GM20431 (cell line): Measurements from ENCODE around the gene SLC8A3.

Experiments
- in situ Hi-C: fragments of 300-500 bp; cut with MseI, MboI; formaldehyde crosslinking; loops from one replicate; pipeline ENCODE4 v1.15.0; 2020; ENCODE audit warnings: low sequenced_read_pairs; ENCODE audit not compliant: unreplicated experiment

The SLC8A3 gene

GRCh38 chr14:70177081-70177800, 11.5 kb downstream of the SLC8A3 start:
- in situ Hi-C loops: no loop called here

DNA sequence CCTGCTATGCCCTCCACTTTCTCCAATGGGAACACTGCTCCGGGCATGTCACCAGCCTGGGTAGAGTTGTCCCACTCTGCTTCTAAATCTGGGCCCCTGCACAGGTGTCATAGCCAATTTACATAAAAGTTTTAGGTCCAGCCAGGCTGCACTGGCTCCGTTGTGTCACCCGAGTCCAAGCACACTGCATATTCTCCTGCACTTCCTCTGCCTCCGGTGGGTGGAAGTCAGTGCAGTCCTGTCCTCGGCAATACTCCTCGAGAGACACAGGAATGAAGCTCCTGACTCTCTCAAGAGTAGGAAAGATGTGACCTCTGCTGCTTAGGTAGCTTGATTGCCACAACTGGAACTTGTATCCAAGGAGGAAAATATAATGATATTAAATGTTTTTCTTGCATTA, 15.2 kb downstream of the SLC8A3 start:
- in situ Hi-C loops: no loop called here

- in situ Hi-C loops: no loop called here
Observed at GRCh38 chr14:70171726-70172125, 17.0 kb downstream of the SLC8A3 start.

DNA sequence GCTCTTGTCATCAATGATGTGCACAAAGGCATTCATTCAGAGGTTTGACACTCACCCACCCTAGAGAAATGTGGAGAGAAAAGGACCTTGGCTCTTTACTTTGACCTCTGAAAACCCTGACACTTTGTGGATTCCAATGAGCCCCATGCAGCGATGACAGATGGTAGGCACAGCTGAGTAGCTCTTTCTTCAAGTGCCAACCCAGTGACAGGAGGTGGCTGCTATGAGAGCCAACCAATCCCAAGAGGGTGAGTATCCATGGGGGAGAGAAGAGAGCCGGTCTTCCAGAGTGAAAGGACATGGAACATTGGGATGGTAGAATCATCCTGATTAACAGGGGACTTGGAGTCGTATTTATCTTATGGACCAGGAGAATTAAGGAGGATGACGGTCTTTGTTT, 17.8 kb downstream of the SLC8A3 start:
- in situ Hi-C loops: no loop called here

DNA sequence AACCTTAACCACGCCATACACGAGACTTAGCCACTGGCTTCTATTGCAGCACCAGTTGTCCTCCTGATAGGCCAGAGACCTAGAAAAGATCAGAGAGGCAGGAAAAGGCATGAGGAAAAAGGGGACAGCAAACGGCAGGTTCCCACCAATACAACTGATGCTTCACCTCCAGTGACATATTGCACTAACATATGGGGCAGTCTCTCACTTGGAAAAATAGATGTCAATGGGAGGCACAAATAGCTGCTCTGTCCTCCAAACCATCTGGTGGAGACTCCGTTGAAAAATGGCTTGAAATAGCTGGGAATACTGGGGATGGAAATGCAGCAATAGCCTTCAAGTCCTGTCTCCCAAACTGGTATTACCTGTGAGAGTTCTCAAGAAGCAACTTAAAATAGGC, 20.3 kb downstream of the SLC8A3 start:
- in situ Hi-C loops: no loop called here

DNA sequence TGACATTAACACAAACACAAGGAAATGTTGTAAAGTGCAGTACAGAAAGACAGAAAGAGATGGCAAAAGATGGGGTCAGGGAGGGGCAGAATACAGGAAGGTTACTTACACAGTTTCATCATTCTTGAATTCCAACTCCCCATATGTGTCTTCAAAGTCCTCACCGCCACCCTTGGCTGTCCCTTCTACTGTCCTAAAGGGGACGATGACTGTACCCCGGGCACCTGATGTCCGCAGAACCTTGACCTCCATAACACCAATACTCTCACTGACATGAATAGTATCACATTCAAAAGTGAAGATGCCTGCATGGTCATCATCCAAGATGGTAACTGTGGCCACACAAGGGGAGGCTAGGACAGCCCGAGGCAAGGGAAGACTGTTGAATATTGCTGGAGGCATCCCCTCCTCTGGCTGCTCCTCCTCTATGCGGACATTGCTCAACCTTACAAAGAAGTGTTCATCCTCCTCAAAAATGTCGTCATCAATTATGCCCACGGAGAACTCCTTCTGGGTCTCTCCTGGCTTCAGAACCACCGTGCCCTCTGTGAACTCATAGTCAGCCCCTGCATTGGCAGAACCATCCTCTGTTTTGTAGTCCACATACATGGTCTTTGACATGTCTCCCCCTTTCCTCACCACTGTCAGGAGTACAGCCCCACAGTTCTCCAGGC, 22.1 kb downstream of the SLC8A3 start:
- in situ Hi-C loops: no loop called here

DNA sequence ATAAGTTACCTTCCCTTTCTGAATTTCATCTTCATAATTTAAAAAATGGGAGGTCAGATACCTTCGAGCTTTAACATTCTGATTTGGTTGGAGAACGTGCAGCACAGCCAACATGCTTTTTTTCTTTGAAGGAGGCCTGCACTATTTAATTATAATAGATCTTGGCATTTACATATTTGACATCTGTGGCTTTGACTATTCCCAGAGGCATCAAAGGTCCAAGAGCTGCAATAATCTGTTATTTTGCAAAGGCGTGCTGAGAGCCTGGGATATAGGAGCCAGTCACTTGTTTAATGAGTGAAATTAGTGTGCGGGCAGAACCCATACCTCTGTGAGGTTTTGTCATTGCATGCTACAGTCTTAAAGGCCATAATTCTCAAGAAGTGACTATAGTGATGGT, 26.4 kb downstream of the SLC8A3 start:
- in situ Hi-C loops: no loop called here

GRCh38 chr14:70156592-70156991, 32.2 kb downstream of the SLC8A3 start:
- in situ Hi-C loops: no loop called here

GRCh38 chr14:70152704-70153103, 36.0 kb downstream of the SLC8A3 start:
- in situ Hi-C loops: no loop called here

GRCh38 chr14:70152081-70152480, 36.7 kb downstream of the SLC8A3 start:
- in situ Hi-C loops: no loop called here

GRCh38 chr14:70149596-70150165, 39.1 kb downstream of the SLC8A3 start:
- in situ Hi-C loops: no loop called here

DNA sequence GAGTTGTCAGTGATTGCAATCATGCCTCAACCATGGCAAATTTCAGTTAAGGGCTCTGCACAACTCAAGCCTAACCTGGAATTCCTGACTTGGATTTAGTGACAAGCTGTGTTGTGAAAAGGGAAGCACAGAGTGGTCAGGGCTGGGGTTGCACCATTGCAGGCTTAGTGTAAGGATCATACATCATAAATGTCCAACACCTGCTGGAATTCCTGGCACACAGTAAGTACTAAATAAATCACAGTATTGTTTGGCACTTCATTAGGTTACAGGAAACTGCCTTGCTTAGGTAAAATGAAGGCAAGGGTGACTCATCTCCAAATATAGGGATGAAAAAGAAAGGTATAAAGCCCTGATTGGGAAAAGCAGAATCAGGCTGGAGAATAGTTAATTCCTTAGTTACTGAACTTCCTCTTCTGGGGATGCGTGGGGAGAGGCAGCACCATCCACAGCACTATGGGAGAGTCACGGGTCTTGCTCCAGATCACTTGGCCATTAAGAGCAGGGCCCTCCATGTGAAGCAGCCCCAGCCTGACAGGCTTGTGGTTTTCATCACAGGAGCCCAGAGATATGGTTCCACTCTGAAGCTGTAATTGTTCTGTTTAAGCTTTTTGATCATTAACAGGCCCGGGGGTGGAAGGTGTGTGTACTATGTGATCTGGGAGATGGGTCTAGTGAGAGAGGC, 39.7 kb downstream of the SLC8A3 start:
- in situ Hi-C loops: no loop called here

DNA sequence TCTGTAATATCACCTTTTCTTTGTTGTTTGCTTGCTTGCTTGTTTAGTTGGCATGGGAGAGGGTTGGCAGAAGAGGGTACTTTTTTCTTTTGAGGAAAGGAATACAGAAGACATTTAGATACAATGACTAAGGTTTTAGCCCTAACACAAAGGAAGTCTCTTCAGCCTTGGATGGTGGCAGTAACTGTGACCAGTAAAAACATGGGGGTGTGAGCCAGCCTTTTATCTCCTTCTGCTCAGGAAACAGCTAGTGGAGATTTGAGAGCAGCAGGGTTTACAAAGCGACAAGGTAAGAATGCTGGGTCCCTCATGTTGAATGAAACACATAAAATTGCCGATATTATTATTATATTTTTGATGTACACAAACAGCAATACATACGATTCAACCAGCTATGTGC, 40.4 kb downstream of the SLC8A3 start:
- in situ Hi-C loops: no loop called here

GRCh38 chr14:70144046-70144445, 44.7 kb downstream of the SLC8A3 start:
- in situ Hi-C loops: no loop called here

GRCh38 chr14:70143306-70143705, 45.4 kb downstream of the SLC8A3 start:
- in situ Hi-C loops: no loop called here

GRCh38 chr14:70140614-70141013, 48.1 kb downstream of the SLC8A3 start:
- in situ Hi-C loops: no loop called here

- in situ Hi-C loops: no loop called here
Observed at GRCh38 chr14:70139384-70139783, 49.4 kb downstream of the SLC8A3 start.

- in situ Hi-C loops: no loop called here
Observed at GRCh38 chr14:70137788-70138187, 51.0 kb downstream of the SLC8A3 start.

GRCh38 chr14:70133461-70133860, 55.3 kb downstream of the SLC8A3 start:
- in situ Hi-C loops: no loop called here

- in situ Hi-C loops: no loop called here
Observed at GRCh38 chr14:70130482-70130881, 58.3 kb downstream of the SLC8A3 start.

DNA sequence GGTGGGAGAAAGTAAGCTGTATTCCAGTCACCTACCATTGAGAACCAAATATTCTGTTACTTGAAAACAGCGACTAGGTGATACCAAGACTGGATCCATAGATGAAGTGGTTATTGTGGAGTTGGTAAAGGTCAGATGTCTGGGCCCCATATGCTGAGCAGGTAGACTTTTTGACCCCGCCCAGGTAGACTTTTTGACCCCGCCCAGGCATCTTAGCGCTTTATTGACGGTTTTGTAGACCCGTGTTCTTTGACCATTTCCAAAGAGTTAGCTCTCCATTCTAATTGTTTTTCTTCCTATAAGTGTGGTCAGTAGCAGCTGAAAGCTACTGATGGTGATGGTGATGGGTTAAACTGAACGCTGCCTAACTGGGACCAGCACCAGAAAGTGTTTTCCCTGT, 61.6 kb downstream of the SLC8A3 start:
- in situ Hi-C loops: no loop called here
